Adipocyte (in vitro differentiated cells): ENCODE measurements around the gene ZDHHC9.

Experiments used
- DNase-seq: peaks from one replicate; pipeline ENCODE4 v3.0.0-alpha.2; 2015; ENCODE audit warnings: low read depth
- H3K27me3 ChIP-seq: replicated peaks from 2 replicates; pipeline ENCODE4 v1.7.0; 2013; ENCODE audit warnings: mild to moderate bottlenecking, low read length, moderate library complexity; ENCODE audit not compliant: control insufficient read depth, insufficient read depth
- H3K36me3 ChIP-seq: 2 replicates; pipeline ENCODE4 v1.7.0; 2013; ENCODE audit warnings: low read length, mild to moderate bottlenecking, moderate library complexity; ENCODE audit not compliant: control insufficient read depth, insufficient read depth, severe bottlenecking
- H3K4me1 ChIP-seq: 2 replicates; pipeline ENCODE4 v1.7.0; 2013; ENCODE audit warnings: mild to moderate bottlenecking, low read length, moderate library complexity; ENCODE audit not compliant: control insufficient read depth, insufficient read depth
- H3K4me3 ChIP-seq: 2 replicates; pipeline ENCODE4 v1.7.0; 2013; ENCODE audit warnings: mild to moderate bottlenecking, low read length, moderate library complexity
- H3K9ac ChIP-seq: 2 replicates; pipeline ENCODE4 v1.7.0; 2013; ENCODE audit warnings: mild to moderate bottlenecking, low read length, moderate library complexity
- H3K9me3 ChIP-seq: 2 replicates; pipeline ENCODE4 v1.7.0; 2013; ENCODE audit warnings: mild to moderate bottlenecking, low read length, moderate library complexity; ENCODE audit not compliant: control insufficient read depth

The ZDHHC9 gene

GRCh38 chrX:129842510-129843208 lies 1.0 kb downstream of the ZDHHC9 start:
- no peaks in the 10 kb centered on the region for H3K9me3 ChIP-seq
- peak; percentile 56 for DNase-seq
- H3K9ac ChIP-seq, result peak overlapping the region; percentile 90
- peak overlapping the region; percentile 90 for H3K4me3 ChIP-seq
- H3K36me3 ChIP-seq, result peaks cover 12% of the 10 kb centered on the region
- peaks cover 24% of the 10 kb centered on the region for H3K27me3 ChIP-seq
- H3K4me1 ChIP-seq, result peaks cover 23% of the 10 kb centered on the region

GRCh38 chrX:129840344-129840743 lies 3.3 kb downstream of the ZDHHC9 start:
- Histone ChIP-seq H3K9me3 (no peaks in the 10 kb centered on the region), H3K4me1 (peaks cover 23% of the 10 kb centered on the region), H3K4me3 (peak overlapping the region; percentile 66), H3K9ac (peak overlapping the region; percentile 38), H3K36me3 (peaks cover 24% of the 10 kb centered on the region), H3K27me3 (peaks cover 11% of the 10 kb centered on the region)
- DNase-seq, result no peak

- peaks cover 5% of the 10 kb centered on the region for H3K27me3 ChIP-seq
- peaks cover 24% of the 10 kb centered on the region for H3K36me3 ChIP-seq
- DNase-seq, result no peak
- H3K4me3 ChIP-seq, result no peak overlapping the region
- H3K4me1 ChIP-seq, result peaks cover 32% of the 10 kb centered on the region
- no peak overlapping the region for H3K9ac ChIP-seq
- no peaks in the 10 kb centered on the region for H3K9me3 ChIP-seq
Measured at GRCh38 chrX:129836827-129837226, 6.9 kb downstream of the ZDHHC9 start.

- peaks cover 17% of the 10 kb centered on the region for H3K4me1 ChIP-seq
- DNase-seq, result peak; percentile 60
- peaks cover 21% of the 10 kb centered on the region for H3K36me3 ChIP-seq
Measured at GRCh38 chrX:129833153-129833990, 10.3 kb downstream of the ZDHHC9 start.

GRCh38 chrX:129831091-129831885 lies 12.4 kb downstream of the ZDHHC9 start:
- Histone ChIP-seq H3K36me3 (peaks cover 14% of the 10 kb centered on the region), H3K4me3 (no peak overlapping the region)
- DNase-seq, result no peak

More at GRCh38 chrX:129833153-129833990, 10.3 kb downstream of the ZDHHC9 start:
- Histone ChIP-seq H3K4me3 (no peak overlapping the region), H3K9me3 (no peaks in the 10 kb centered on the region), H3K27me3 (peaks cover 5% of the 10 kb centered on the region), H3K9ac (no peak overlapping the region)

GRCh38 chrX:129830494-129830893 lies 13.2 kb downstream of the ZDHHC9 start:
- H3K4me1 ChIP-seq, result peaks cover 17% of the 10 kb centered on the region
- no peak overlapping the region for H3K4me3 ChIP-seq

More at GRCh38 chrX:129831091-129831885, 12.4 kb downstream of the ZDHHC9 start:
- no peaks in the 10 kb centered on the region for H3K27me3 ChIP-seq
- no peaks in the 10 kb centered on the region for H3K9me3 ChIP-seq
- no peak overlapping the region for H3K9ac ChIP-seq
- H3K4me1 ChIP-seq, result peaks cover 17% of the 10 kb centered on the region

GRCh38 chrX:129825746-129826505 lies 17.8 kb downstream of the ZDHHC9 start:
- no peak for DNase-seq
- H3K27me3 ChIP-seq, result no peaks in the 10 kb centered on the region
- H3K36me3 ChIP-seq, result peaks cover 22% of the 10 kb centered on the region
- peaks cover 9% of the 10 kb centered on the region for H3K4me1 ChIP-seq
- H3K9ac ChIP-seq, result no peak overlapping the region
- no peaks in the 10 kb centered on the region for H3K9me3 ChIP-seq
- H3K4me3 ChIP-seq, result no peak overlapping the region

More at GRCh38 chrX:129830494-129830893, 13.2 kb downstream of the ZDHHC9 start:
- no peak for DNase-seq
- H3K36me3 ChIP-seq, result peaks cover 17% of the 10 kb centered on the region
- H3K27me3 ChIP-seq, result no peaks in the 10 kb centered on the region
- no peaks in the 10 kb centered on the region for H3K9me3 ChIP-seq
- no peak overlapping the region for H3K9ac ChIP-seq

- Histone ChIP-seq H3K27me3 (no peaks in the 10 kb centered on the region), H3K4me1 (peaks cover 9% of the 10 kb centered on the region), H3K9me3 (no peaks in the 10 kb centered on the region), H3K9ac (no peak overlapping the region), H3K4me3 (no peak overlapping the region), H3K36me3 (peaks cover 22% of the 10 kb centered on the region)
- no peak for DNase-seq
Measured at GRCh38 chrX:129824620-129825019, 19.1 kb downstream of the ZDHHC9 start.

- no peak overlapping the region for H3K4me3 ChIP-seq
- no peaks in the 10 kb centered on the region for H3K27me3 ChIP-seq
- no peak for DNase-seq
- H3K4me1 ChIP-seq, result peaks cover 9% of the 10 kb centered on the region
- peak overlapping the region; percentile 59 for H3K9ac ChIP-seq
- H3K36me3 ChIP-seq, result peaks cover 20% of the 10 kb centered on the region
- no peaks in the 10 kb centered on the region for H3K9me3 ChIP-seq
Measured at GRCh38 chrX:129823522-129823921, 20.2 kb downstream of the ZDHHC9 start.

- Histone ChIP-seq H3K9ac (peak overlapping the region; percentile 59), H3K36me3 (peaks cover 21% of the 10 kb centered on the region)
- DNase-seq, result peak; percentile 61
Measured at GRCh38 chrX:129823115-129823514, 20.6 kb downstream of the ZDHHC9 start.

More at GRCh38 chrX:129823115-129823514, 20.6 kb downstream of the ZDHHC9 start:
- peaks cover 9% of the 10 kb centered on the region for H3K4me1 ChIP-seq
- H3K27me3 ChIP-seq, result no peaks in the 10 kb centered on the region
- no peak overlapping the region for H3K4me3 ChIP-seq
- no peaks in the 10 kb centered on the region for H3K9me3 ChIP-seq
